GM19395 (cell line): Measurements from ENCODE around the gene MTCL1.

Experiments used
- ATAC-seq: cut with Tn5 transposase; IDR thresholded peaks from one replicate; pipeline ENCODE4 v1.9.1; 2021; ENCODE audit warnings: mild to moderate bottlenecking, moderate library complexity; ENCODE audit not compliant: unreplicated experiment

MTCL1 gene

DNA sequence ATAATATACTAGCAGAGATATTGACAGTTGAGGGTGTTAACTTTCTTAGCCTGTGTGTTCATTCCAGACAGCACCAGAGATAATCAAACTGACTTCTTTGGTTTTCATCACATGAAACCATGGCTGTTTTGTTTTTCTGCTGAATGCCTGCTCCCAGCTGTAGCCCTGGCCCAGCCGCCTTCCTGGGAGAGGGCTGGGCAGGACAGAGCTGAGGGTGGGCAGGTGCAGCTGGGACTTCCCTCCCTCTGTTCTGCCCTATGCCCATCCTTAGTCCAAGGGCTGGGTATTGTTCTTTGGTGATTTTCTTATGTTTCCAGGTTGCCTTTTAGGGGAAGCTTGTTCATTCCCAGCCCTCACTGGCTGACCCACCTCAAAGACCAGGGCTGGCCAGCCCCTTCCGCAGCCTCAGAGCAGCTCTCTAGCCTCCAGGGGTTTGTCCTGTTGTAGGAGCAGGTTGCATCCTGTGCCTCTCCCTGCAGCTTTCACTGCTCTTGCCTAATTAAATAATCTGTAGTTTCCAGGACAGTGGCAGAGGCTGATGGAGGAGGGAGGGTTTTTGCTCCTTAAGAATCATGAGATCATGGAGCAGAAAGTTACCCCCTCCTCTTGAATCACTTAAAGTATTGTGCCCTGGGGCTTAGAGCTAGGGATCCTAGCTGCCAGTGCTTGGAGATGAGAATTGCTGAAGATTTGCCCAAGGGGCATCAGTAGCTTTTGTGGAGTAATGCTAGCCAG is 61.4 kb downstream of the MTCL1 start:
- ATAC-seq, result no peak

DNA sequence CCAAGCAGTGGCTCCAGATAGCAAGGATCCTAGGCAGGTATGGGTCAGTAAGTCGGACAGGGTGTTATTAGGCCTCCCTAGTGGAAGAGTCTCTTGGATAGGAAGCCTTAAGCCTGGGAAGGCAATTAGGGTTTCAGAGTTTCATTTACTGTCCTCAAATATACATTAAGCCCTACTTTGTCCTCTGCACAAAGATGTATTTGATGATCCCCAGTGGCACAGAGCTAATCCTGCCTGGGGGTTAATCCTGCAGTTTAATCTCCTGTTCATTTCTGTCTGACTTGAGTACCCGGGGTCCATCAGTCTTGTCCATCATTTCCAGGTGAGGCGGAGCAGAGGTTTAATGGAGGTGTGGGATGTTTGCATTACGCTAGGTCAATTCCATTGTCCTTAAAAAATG is 62.0 kb downstream of the MTCL1 start:
- ATAC-seq, result no peak

DNA sequence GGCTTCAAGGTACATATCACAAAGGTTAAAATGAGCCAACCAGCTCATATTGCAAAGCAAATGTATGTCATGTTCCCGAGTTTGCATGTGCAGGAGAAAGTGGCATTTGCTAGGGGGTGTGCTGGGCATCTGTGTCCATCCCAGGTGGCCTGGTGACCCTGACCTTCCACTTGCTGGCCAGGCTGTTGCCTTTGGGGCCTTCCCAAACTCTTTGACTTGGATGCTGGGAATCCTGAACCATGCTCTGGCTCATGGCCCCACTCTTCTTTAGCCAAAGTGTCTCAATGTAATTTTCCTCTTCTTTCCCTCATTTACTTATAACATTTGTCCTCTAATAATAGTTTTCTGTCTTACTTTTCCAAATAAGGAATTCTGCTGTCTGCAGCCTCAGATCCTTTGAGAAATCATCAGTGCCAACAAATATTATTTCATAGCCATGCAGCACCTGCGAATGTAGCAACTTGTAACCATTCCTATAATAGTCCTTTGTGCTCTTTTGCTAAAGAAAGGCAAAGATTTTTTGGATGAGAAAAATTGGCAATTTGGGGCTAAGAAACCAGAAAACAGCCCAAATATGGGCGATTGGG is 64.2 kb downstream of the MTCL1 start:
- no peak for ATAC-seq

DNA sequence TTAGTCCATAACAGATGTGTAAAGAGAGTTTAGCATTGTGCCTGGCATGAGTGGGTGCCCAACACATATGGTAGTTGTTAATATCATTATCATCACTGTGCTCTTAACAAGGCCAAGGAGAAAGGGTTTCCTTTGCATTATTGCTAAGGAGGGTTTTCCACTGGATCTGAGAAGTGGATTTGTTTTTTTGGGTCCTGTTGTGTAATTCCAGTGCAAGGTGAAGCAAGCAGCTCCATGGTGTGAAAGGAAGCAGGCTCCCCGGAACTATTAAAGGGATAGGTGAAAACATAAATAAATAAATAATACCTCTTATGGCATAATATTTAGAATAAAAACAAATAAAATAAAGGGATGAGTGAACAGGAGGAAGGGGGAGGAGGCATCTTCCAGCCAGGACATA is 65.3 kb downstream of the MTCL1 start:
- no peak for ATAC-seq

DNA sequence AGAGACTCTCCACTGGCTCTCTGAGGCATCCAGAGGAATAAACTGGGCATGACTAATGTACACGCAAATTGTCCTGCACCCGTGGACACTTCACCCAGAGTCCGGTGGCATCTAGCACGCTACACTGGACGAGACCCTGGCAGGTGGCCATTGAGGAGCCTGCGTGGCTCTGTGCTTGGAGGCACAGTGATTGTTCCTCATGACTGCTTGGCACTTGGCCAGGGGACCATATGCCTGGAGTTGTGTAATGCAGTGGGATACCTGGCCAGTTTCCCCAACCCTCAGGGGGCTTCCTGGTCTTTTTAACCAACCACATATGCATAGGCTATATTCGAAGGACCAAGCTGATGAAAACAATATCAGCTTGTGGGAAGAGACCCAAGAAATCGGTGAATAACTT is 66.6 kb downstream of the MTCL1 start:
- ATAC-seq, result no peak

DNA sequence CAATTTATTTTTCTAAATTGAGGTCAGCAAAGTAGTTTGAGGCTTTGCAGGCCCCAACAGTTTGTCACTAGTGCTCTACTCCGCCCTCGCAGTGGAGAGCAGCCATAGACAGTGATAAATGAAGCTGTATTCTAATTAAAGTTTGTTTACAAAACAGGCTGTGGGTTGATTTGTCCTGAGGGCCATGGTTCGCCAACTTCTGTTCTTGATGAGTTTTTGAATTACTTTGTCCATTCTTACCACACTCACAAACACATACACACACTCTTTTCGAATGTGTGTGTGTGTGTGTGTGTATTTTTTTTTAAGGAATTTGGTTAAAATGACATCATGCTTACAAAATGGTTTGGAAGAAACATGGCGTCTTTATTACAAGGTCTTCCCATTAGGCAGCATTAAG is 68.6 kb downstream of the MTCL1 start:
- no peak for ATAC-seq

DNA sequence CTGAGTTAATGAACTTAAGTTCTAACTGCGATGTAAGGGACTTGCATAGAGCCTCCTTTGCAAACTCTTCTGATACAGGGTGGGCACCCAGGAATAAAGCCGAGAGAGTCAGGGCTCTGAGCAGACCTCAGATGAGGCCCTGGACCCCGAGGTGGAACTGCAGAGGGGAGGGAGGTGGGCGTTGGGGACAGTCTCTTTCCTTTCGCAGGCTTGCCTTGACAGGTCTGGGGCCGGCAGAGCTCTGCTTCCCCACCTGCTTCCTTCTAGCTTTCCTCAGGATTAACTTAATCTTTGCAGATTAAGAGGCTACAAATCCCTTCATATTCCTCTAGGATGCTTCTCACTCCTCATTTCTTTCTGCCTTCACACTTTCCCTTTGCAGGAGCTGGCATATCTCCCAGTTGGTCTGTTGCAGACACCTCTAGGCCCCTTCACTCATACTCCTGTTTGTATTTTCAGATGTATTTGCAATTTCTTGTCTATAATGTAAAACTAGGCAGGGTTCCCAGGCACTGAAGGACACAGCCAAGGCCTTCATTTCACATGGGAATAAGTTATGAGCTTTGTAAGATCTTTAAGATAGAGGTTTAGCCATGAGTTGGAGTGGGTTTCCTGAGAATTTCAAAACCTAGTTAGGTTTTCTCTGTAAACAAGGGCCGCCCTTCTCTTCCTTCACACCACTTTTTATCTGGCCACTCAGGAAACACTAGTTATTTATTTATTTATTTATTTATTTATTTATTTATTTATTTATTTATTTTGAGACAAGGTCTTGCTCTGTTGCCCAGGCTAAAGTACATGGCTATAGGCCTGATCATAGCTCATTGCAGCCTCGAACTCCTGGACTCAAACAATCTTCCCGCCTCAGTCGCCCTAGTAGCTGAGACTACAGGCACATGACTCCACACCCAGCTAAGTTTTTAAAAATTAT is 70.9 kb downstream of the MTCL1 start:
- ATAC-seq, result no peak

DNA sequence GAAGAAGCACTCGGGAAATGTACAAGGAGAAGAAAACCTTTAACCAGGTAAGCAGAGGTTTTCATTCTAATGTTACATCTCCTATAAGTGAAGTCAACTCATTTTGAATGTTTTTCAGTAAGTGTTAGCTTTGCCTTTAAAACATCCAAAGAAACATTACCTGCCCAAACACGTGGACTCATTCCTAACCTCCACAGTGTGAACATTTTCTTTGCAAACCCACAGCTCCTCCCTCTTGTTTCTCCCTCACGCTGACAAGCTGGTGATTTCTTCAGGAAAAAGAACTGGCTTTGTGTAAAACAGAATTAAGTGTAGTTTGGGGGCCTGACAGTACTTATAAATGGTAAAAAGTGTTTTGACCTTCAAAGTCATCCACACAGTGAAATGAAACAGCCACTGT is 72.5 kb downstream of the MTCL1 start:
- ATAC-seq, result no peak

DNA sequence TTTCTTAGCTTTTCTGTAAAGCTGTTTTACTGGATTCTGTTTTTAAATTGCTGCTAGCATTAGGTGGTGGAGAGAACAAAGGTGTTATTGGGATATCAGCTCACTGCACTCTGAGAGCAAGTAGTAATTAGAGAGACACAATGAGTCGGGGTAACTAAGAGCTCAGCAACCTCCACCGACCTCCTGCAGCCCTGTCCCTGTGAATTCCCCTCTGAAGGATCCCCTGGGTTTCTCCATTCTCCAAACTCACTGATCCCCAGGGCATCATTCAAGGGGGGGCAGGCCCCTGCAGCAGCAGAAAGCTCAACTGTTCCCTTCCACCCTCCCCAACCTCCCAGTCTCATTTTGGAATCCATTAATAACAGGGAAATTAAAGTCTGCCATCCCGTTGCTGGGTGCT is 73.0 kb downstream of the MTCL1 start:
- no peak for ATAC-seq

DNA sequence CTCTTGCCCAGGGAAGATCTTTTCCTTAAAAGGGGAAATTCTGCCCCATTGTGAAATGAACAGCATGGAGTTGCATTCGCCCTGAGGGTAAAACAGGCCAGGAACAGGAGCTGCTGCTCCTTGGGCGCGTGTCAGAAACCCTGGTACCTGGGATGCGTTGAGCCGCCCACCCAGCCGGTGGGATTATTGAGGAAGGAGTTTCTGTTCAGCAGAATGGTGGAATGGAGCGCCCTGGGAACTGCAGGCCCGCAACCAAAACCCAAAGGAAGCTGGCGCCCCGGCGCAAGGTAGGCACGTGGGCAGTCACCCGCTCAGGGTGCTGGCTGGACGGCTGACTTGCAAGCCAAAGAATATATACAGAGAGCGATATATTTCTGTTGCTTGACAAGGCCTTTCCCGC is 73.5 kb downstream of the MTCL1 start:
- no peak for ATAC-seq

DNA sequence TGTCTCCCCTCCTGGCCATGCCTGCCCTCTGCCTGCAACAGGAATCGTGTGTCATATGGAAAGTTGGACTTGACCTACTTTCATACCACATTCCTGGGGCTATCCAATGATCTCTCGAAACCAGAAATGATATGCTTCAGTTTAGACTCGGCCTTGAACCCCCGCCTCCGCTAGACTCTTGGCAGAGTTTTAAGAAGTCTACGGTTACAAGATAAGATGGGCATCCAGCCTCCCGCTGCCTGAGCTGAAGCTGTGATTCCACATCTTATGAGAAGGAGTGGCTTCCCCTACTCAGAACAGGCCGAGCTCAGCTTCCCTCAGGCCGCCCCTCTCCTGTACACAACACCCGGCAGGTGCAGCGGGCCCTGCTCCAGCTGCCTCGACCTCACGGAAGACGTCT is 73.9 kb downstream of the MTCL1 start:
- ATAC-seq, result no peak

DNA sequence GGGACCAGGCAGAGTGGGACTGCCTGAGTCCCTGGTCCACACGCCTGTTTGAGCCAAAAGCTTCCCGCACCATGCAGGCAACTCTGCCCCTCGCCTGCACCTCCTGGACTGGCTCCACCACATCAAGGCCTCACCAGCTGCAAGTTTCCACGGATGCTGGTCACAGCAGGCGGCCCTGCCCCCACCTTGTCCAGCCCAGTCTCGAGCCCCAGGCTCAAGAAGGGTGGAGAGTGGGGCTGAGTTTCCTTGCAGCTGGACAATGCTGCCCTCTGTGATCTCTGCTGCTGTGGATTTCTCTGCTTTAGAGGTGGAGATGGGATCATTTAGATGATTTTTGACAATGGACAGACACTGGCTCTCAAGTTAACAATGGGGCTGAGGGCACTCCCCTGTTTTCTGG is 74.9 kb downstream of the MTCL1 start:
- ATAC-seq, result no peak

DNA sequence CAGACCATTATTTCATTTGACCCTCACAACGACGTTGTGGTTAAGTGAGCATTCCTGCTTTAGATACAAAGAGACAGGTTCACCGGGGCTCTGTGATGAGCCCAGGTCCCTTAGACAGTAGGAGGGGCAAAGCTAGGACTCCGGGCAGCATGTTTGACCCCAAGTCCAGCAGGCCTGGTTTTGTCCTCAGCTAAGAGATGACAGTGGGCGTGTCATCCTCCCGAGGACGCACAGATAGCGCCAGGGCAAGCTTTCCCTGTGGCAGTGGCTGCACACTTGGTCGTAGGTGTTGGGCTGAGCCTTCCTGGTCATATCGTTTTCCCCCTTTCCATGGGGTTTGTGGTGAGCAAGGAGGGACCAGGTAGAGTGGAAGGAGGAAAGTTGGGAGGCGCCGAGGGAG is 76.3 kb downstream of the MTCL1 start:
- no peak for ATAC-seq

DNA sequence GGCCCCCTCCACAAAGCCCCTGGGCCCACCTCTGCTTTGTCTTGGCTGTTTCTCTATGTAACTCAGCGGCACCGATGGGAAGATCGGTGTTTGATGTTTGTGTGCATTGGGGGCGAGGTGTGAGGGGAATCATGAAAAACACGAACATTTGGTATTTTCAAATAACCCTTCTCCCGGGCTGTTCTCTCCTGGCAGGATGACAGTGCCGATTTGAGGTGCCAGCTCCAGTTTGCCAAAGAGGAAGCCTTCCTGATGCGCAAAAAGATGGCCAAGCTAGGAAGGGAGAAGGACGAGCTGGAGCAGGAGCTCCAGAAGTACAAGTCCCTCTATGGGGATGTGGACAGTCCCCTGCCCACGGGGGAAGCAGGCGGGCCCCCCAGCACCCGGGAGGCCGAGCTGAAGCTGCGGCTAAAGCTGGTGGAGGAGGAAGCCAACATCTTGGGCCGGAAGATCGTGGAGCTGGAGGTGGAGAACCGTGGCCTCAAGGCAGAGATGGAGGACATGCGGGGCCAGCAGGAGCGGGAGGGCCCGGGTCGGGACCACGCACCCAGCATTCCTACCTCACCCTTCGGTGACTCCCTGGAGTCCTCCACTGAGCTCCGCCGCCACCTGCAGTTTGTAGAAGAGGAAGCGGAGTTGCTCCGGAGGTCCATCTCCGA is 78.1 kb downstream of the MTCL1 start:
- no peak for ATAC-seq

DNA sequence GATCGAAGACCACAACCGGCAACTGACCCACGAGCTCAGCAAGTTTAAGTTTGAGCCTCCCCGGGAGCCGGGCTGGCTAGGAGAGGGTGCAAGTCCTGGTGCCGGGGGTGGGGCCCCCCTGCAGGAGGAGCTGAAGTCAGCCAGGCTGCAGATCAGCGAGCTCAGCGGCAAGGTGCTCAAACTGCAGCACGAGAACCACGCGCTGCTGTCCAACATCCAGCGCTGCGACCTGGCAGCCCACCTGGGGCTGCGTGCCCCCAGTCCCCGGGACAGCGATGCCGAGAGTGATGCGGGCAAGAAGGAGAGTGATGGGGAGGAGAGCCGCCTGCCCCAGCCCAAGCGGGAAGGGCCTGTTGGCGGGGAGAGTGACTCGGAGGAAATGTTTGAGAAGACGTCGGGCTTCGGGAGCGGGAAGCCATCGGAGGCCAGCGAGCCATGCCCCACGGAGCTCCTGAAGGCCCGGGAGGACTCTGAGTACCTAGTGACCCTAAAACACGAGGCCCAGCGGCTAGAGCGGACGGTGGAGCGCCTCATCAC is 78.7 kb downstream of the MTCL1 start:
- no peak for ATAC-seq

DNA sequence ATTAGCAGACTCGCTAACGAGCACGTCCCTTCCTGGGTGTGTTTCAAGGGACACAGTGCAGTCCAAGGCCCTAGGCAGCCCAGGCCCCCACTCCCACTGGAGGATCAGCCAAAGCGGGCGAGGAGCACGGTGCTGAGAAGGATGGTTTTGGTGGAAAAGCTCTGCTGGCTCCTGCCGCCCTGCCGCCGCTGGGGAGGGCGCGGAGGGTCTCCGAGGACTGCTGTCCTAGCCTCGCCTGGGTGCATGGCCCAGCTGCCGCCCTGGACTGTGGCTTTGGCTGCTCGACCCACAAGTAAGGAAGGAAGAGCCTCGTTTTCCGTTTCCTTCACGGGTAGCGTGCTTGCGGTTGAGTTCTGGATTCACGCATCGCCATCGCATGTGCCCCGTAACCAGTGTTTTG is 79.9 kb downstream of the MTCL1 start:
- no peak for ATAC-seq

DNA sequence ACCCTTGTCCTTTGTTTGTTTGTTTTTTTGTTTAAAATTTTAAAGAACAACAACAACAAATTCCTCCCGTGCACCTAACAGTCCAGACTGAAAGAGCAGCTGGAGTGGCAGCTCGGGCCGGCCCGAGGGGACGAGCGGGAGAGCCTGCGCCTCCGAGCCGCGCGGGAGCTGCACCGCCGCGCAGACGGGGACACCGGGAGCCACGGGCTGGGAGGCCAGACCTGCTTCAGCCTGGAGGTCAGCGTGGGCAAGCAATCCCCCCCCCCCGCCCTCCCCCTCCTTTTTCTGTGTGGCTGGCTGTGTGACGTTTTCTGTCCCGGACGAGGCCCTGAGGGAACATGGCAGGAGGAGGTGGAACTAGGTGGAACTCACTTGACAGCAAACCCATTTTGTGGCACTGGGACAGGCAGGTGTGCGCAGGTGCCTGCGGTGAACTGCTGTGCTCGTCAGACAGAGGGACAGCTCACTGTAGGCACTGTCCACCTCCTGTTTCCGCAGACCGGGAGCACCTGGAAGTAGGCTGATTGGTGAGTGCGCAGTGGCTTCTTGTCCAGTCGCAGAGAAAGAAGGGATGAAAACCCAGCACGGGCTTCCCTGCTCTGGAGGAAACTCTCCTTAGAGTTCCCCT is 80.6 kb downstream of the MTCL1 start:
- no peak for ATAC-seq

DNA sequence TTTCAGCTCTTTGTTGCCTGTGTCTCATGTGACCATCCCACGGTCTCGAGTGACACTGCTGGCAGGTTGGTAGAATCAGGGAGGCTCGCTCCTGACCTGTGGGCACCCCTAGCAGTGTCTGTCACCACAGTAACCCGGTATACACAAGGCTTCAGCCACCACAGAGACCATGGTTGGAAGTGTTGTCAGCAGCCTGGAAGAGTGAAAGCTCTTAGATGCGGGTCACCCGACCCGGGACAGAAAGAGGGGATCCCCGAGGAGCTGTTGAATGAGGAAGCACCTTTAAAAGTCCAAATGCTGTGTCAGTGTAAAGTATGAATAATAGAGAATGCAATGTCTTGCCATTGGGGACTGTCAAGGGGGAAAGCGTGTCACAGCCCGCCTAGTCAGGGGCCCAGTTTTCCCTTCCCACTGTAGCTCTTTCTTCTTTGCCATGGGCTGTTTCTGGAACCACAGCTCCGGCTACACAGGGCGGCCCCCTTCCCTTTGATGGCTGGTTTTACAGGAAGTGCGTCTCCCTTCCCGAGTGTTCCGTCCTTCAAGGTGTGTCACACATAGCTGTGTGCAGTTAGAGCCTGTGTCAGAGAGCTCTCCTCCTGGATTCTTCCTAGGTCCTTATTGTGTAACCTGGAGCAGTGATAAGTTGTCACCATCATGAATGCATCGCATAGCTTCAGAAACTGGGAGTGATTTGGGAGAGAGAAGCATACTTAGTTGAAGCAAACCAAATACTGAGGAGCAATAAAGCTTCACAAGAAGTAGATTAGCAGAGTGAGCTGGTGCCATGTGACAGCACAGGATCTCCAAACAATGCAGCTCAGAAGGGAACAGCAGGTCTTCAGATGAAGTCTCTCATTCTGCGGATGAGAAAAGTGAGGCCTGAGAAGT is 81.4 kb downstream of the MTCL1 start:
- ATAC-seq, result no peak

DNA sequence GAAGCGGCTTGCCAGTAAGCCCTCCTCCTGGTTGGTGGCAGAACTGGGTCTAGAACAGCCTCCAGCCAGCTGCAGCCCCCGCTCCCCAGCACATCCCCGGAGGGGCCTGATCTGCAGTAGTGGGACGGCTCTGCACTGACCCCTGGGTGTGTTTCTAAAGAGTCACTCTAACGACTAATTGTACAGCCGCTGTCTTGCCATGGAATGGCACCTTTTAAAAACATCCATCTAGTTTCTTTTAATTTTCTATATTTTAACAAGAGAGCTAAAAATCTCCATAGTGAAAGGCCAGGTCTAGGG is 82.0 kb downstream of the MTCL1 start:
- no peak for ATAC-seq

DNA sequence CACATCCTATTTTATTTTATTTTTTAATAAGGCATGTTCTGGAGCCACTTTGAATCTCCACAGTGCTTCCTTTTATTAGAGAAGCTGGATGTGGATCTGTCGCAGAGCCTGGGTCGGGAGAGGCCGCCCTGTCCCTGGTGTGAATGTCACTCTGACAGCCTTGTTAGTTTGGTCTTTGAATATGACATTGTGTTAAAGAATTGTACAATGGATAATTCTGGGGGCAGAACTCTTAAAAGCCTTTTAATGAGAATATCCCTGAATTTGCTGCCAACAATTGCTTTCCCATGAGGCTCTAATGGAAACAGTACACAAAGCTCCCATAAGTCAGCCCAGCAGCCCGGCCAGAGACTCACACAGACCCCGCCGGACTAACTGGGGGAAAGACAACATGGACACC is 82.4 kb downstream of the MTCL1 start:
- no peak for ATAC-seq
